K562 treated with DMSO at 1 percent for 4 hours (cell line): ENCODE data around the gene ZNF99. TPM values are rescaled to one million over a fixed set of nuclear protein-coding genes. Genes with fewer than 3 reads are reported as not detected.

ENCODE experiments used
- total RNA-seq: library from RNA; unstranded; fragments of 300-600 nt; gene quantifications from 2 replicates; pipeline ENCODE4 v1.2.3, GENCODE V29; 2022; ENCODE audit not compliant: insufficient read depth

Gene ZNF99
- total RNA-seq = not detected in 2 replicates

GRCh38 chr19:22783651-22784410 lies at the start of gene ZNF99:
Gene ZNF99 (minus strand): TSS chr19:22784151. CDS start chr19:22784016, 135 bp downstream.

GRCh38 chr19:22832031-22832762 lies 48.2 kb upstream of the ZNF99 start, which contains the start of gene ZNF723:
Gene ZNF723 (plus strand): TSS chr19:22832291. CDS start chr19:22832380, 89 bp downstream.

Other genes starting within 250 kb of the ZNF99 start
- not detected in 2 replicates for gene ZNF492, start 149.8 kb downstream of the ZNF99 start, total RNA-seq
- gene ZNF723, start 48.1 kb upstream of the ZNF99 start, total RNA-seq = not detected in 2 replicates
- not detected in 2 replicates for gene ZNF728, start 219.0 kb upstream of the ZNF99 start, total RNA-seq